Activated T-helper 17 cell treated with anti-CD3 and anti-CD28 coated beads, Interleukin-2, amount 50 U/mL, for 72 hours (primary cell): ENCODE measurements around the gene LY6G5B. TPM values are rescaled to one million over a fixed set of nuclear protein-coding genes. Genes with fewer than 3 reads are reported as not detected.

Experiments
- ATAC-seq: fragments of 150-1000 bp; cut with Tn5 transposase; replicated peaks from 2 replicates; pipeline ENCODE4 v1.10.0; 2021; ENCODE audit warnings: mild to moderate bottlenecking, moderate library complexity
- H3K27ac Mint-ChIP-seq: one replicate; pipeline ENCODE4 v1.8.0; 2022; ENCODE audit warnings: mixed read lengths
- H3K27me3 Mint-ChIP-seq: one replicate; pipeline ENCODE4 v1.8.0; 2022; ENCODE audit warnings: mixed read lengths
- H3K36me3 Mint-ChIP-seq: one replicate; pipeline ENCODE4 v1.8.0; 2022; ENCODE audit warnings: low read depth, mild to moderate bottlenecking, mixed read lengths
- H3K4me1 Mint-ChIP-seq: one replicate; pipeline ENCODE4 v1.8.0; 2022; ENCODE audit warnings: mixed read lengths
- H3K4me3 Mint-ChIP-seq: one replicate; pipeline ENCODE4 v1.8.0; 2022; ENCODE audit warnings: mild to moderate bottlenecking, mixed read lengths
- H3K9me3 Mint-ChIP-seq: one replicate; pipeline ENCODE4 v1.8.0; 2022; ENCODE audit warnings: mixed read lengths
- total RNA-seq, 2 donors: library from RNA; stranded (reverse); gene quantifications; one replicate each; pipeline ENCODE4 v1.2.3, GENCODE V29; 2022

Gene LY6G5B
- 10 to 100 TPM; 25.3 to 28.1 TPM for total RNA-seq

DNA sequence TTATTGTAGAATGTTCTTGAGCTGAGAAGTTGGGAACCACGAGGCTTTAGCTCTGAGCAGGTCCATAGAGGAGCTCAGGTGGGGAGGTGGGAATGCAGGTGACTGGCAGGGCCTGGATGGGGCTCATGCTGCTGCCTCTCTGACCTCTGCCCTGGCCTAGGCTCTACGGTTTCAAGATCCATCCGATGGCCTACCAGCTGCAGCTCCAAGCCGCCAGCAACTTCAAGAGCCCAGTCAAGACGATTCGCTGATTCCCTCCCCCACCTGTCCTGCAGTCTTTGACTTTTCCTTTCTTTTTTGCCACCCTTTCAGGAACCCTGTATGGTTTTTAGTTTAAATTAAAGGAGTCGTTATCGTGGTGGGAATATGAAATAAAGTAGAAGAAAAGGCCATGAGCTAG, at the start of gene LY6G5B:
Gene LY6G5B, plus strand, starts transcription at position 301 of the 400 bp plus-strand sequence. CDS start 975 bp downstream, outside the sequence.
- Mint-ChIP-seq H3K4me3 (no peak within 1 kb of the TSS), H3K27me3 (no peaks in the 10 kb centered on the region), H3K36me3 (peaks cover 92% of the 10 kb centered on the region), H3K27ac (peak within 1 kb of the TSS; percentile 59), H3K4me1 (peaks cover 11% of the 10 kb centered on the region), H3K9me3 (no peaks in the 10 kb centered on the region)
- no peak for ATAC-seq

DNA sequence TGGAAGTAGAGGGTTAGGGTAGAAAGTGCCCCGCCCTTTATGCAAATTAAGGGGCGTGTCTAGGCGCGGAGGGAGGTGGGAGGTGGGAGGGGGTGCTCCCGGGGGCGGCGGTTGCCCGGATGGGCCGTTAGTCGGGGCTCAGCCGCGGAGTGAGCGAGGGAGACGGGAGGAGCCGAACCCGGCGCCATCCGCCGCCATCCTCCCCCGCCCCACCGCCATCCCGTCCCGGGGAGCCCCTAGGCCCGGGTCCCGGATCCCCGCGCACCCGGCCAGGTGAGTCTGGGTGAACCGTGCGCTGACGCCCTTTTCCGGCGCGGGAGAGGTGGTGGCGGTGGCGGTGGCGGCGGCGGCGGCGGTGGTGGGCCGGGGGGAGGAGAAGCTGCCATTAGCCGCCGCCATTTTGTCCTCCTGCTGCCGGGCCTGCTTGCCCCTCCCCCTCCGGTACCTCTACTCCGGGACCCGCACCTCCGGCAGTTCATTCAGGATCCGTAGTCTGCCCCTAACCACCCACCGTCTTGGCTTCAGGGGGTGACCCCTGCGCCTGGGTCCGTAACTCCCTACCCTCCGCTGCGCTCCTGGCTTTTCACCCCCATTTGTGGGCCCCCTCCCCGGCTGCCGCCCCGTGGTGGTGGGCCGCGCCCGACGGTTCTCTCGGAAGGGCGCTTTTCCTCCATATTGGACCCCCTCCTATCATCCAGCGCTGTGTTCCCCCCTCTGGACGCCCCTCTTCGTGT, 49.0 kb upstream of the LY6G5B start, which contains the start of gene PRRC2A:
Gene PRRC2A, plus strand, starts transcription at position 130 of the 734 bp plus-strand sequence. CDS start 2,075 bp downstream, outside the sequence.
- Mint-ChIP-seq H3K27ac (peak within 1 kb of the TSS; percentile 96), H3K36me3 (peaks cover 60% of the 10 kb centered on the region), H3K4me3 (peak within 1 kb of the TSS; percentile 82), H3K4me1 (peaks cover 32% of the 10 kb centered on the region), H3K27me3 (no peaks in the 10 kb centered on the region), H3K9me3 (no peaks in the 10 kb centered on the region)
- peak; percentile 37 for ATAC-seq

DNA sequence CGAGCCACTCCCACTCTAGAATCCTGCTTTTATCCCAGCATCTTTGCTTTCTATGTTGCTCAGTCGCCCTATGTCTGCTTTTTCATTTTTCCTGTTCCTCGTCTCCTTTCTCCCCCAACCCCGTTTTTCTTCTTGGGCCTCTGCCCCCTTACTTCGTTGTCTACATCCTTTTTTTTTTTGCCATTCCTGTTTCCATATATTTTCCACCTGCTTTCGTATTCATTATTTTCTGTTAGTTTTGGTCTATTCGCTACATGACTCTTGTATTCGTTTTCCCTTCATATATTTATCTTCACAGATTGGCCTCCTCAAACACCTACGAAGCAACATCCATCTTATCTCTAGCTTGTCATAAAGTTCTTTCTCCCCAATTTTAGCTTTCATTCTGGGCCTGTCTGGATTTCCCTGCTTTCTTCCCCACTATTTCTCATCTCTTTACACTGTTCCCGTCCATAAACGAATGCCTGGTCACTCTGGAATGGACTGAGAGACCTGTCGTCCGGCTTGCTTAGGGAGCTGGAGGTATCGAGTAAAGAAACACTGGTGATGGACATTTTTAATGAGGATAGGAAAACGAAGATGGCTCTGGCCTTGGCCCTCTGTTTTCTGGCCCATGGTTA, 48.3 kb upstream of the LY6G5B start:
- no peaks in the 10 kb centered on the region for H3K9me3 Mint-ChIP-seq
- peak overlapping the region; percentile 96 for H3K27ac Mint-ChIP-seq
- H3K27me3 Mint-ChIP-seq = no peaks in the 10 kb centered on the region
- peaks cover 30% of the 10 kb centered on the region for H3K4me1 Mint-ChIP-seq
- ATAC-seq = no peak
- peak overlapping the region; percentile 82 for H3K4me3 Mint-ChIP-seq
- H3K36me3 Mint-ChIP-seq = peaks cover 67% of the 10 kb centered on the region

GRCh38 chr6:31621991-31622390, 47.8 kb upstream of the LY6G5B start:
- Mint-ChIP-seq H3K9me3 (no peaks in the 10 kb centered on the region), H3K4me1 (peaks cover 27% of the 10 kb centered on the region), H3K27ac (peak overlapping the region; percentile 96), H3K4me3 (peak overlapping the region; percentile 82), H3K36me3 (peaks cover 73% of the 10 kb centered on the region), H3K27me3 (no peaks in the 10 kb centered on the region)
- no peak for ATAC-seq

DNA sequence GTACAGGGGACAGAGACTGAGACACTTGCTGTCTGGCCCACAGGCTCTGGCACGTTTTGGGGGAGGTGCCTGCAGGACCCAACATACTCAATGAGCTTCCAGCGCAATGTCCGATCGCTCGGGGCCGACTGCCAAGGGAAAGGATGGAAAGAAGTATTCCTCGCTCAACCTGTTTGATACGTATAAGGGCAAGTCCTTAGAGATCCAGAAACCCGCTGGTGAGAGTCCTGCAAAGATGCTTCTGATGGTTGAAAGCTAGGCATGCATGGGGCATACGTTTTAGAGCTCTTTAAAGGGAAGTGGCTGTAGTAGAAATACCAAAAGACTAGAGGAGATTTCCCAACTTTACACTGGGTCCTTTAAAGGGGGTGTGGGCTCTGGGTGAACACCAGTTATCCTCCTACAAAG, 47.1 kb upstream of the LY6G5B start:
- Mint-ChIP-seq H3K27ac (peak overlapping the region; percentile 96), H3K4me3 (peak overlapping the region; percentile 82), H3K9me3 (no peaks in the 10 kb centered on the region), H3K27me3 (no peaks in the 10 kb centered on the region), H3K4me1 (peaks cover 27% of the 10 kb centered on the region), H3K36me3 (peaks cover 80% of the 10 kb centered on the region)
- ATAC-seq = no peak

DNA sequence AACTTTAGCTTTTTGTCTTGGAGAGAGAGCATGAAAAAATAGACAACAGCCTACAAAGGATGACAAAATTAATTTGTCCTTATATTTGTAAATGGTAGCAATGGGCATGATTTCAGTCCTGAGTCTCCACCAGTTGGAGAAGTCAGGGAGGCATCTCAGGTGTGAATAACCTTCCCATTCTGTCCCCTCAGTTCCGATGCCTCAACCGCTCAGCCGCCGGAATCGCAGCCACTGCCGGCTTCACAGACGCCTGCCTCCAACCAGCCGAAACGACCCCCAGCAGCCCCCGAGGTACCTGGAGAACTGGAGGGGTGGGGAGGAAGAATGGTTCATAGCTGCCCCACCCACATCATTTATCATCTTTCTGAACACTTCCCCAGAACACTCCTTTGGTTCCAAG, 45.7 kb upstream of the LY6G5B start:
- H3K27me3 Mint-ChIP-seq = no peaks in the 10 kb centered on the region
- peaks cover 27% of the 10 kb centered on the region for H3K4me1 Mint-ChIP-seq
- H3K4me3 Mint-ChIP-seq = no peak overlapping the region
- peaks cover 93% of the 10 kb centered on the region for H3K36me3 Mint-ChIP-seq
- H3K27ac Mint-ChIP-seq = peak overlapping the region; percentile 22
- ATAC-seq = no peak
- no peaks in the 10 kb centered on the region for H3K9me3 Mint-ChIP-seq

GRCh38 chr6:31626952-31627351, 42.8 kb upstream of the LY6G5B start:
- Mint-ChIP-seq H3K27ac (peak overlapping the region; percentile 73), H3K4me3 (no peak overlapping the region), H3K4me1 (peaks cover 18% of the 10 kb centered on the region), H3K27me3 (no peaks in the 10 kb centered on the region), H3K36me3 (peaks cover 100% of the 10 kb centered on the region), H3K9me3 (no peaks in the 10 kb centered on the region)
- no peak for ATAC-seq

GRCh38 chr6:31627690-31628287, 42.0 kb upstream of the LY6G5B start:
- H3K27me3 Mint-ChIP-seq = no peaks in the 10 kb centered on the region
- H3K27ac Mint-ChIP-seq = peak overlapping the region; percentile 73
- no peaks in the 10 kb centered on the region for H3K9me3 Mint-ChIP-seq
- H3K4me3 Mint-ChIP-seq = no peak overlapping the region
- peaks cover 10% of the 10 kb centered on the region for H3K4me1 Mint-ChIP-seq
- ATAC-seq = no peak
- H3K36me3 Mint-ChIP-seq = peaks cover 100% of the 10 kb centered on the region

DNA sequence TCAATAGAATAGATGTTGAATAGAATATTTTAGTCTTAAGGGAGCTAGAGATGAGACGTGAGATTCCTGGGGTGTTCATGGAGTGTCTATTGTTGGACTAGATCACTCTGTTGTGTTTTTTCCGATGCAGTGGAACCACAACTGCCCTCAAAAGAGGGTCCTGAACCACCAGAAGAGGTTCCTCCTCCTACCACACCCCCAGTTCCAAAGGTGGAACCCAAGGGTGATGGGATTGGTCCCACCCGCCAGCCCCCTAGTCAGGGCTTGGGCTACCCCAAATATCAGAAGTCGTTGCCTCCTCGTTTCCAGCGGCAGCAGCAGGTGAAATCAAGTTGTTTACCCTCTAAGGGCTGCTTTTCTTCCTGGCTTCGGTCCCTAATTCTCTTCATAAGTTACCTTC, 40.8 kb upstream of the LY6G5B start:
- peaks cover 7% of the 10 kb centered on the region for H3K4me1 Mint-ChIP-seq
- H3K36me3 Mint-ChIP-seq = peaks cover 100% of the 10 kb centered on the region
- no peaks in the 10 kb centered on the region for H3K27me3 Mint-ChIP-seq
- H3K9me3 Mint-ChIP-seq = no peaks in the 10 kb centered on the region
- peak overlapping the region; percentile 73 for H3K27ac Mint-ChIP-seq
- H3K4me3 Mint-ChIP-seq = no peak overlapping the region
- no peak for ATAC-seq

DNA sequence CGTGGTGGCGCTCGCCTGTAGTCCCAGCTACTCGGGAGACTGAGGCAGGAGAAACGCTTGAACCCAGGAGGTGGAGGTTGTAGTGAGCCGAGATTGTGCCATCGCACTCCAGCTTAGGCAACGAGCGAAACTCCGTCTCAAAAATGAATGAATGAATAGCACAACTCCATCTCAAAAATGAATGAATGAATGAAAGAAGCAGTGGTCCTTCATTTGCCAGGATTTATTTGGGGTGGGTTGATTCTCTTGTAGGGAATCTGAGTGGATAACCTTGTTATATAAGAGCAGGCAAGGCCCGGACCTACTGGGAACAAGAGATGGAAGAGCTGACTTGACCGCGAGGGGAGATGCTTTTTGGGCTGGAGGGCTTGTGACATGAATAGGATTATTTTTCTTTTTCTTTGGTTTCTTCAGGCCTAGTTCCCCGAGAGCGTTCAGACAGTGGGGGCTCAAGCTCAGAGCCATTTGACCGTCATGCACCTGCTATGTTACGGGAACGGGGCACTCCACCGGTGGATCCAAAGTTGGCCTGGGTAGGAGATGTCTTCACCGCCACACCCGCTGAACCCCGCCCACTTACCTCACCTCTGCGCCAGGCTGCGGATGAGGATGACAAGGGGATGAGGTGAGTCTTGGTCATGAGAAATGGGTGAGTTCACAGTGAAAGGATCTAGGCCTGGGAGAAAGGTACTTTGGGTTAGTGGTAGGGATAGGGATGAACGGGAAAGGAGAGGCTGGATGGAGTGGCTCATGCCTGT, 39.4 kb upstream of the LY6G5B start:
- Mint-ChIP-seq H3K4me1 (peaks cover 9% of the 10 kb centered on the region), H3K9me3 (no peaks in the 10 kb centered on the region), H3K27me3 (no peaks in the 10 kb centered on the region), H3K27ac (peak overlapping the region; percentile 30), H3K36me3 (peaks cover 100% of the 10 kb centered on the region), H3K4me3 (no peak overlapping the region)
- ATAC-seq = no peak

DNA sequence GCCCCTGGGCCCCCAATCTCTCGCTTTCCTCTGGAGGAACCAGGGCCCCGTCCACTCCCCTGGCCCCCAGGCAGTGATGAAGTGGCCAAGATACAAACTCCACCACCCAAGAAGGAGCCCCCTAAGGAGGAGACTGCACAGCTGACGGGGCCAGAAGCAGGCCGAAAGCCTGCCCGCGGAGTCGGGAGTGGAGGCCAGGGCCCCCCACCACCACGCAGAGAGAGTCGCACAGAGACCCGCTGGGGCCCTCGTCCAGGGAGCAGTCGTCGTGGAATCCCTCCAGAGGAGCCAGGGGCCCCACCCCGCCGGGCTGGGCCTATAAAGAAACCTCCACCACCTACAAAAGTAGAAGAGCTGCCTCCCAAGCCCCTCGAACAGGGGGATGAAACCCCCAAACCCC, 38.6 kb upstream of the LY6G5B start:
- Mint-ChIP-seq H3K4me1 (peaks cover 4% of the 10 kb centered on the region), H3K36me3 (peaks cover 100% of the 10 kb centered on the region), H3K9me3 (no peaks in the 10 kb centered on the region), H3K27ac (no peak overlapping the region), H3K4me3 (no peak overlapping the region), H3K27me3 (no peaks in the 10 kb centered on the region)
- ATAC-seq = no peak

DNA sequence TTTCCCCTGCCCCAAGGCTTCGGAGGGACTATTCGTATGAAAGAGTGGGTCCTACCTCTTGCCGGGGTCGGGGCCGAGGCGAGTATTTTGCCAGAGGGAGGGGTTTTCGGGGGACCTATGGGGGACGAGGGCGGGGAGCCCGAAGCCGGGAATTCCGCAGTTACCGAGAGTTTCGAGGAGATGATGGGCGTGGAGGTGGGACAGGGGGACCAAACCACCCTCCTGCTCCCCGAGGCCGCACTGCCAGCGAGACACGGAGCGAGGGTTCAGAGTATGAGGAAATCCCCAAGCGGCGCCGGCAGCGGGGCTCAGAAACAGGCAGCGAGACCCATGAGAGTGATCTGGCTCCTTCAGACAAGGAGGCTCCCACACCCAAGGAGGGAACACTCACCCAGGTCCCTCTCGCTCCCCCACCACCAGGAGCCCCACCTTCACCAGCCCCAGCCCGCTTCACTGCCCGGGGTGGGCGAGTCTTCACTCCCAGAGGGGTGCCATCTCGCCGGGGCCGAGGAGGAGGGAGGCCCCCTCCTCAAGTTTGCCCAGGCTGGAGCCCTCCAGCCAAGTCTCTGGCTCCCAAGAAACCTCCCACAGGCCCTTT, 38.0 kb upstream of the LY6G5B start:
- H3K27me3 Mint-ChIP-seq = no peaks in the 10 kb centered on the region
- H3K4me3 Mint-ChIP-seq = no peak overlapping the region
- ATAC-seq = no peak
- peaks cover 100% of the 10 kb centered on the region for H3K36me3 Mint-ChIP-seq
- H3K4me1 Mint-ChIP-seq = peaks cover 4% of the 10 kb centered on the region
- H3K9me3 Mint-ChIP-seq = no peaks in the 10 kb centered on the region
- no peak overlapping the region for H3K27ac Mint-ChIP-seq

- Mint-ChIP-seq H3K4me1 (peaks cover 4% of the 10 kb centered on the region), H3K36me3 (peaks cover 100% of the 10 kb centered on the region), H3K4me3 (no peak overlapping the region), H3K9me3 (no peaks in the 10 kb centered on the region), H3K27me3 (no peaks in the 10 kb centered on the region), H3K27ac (no peak overlapping the region)
- ATAC-seq = no peak
Measured at GRCh38 chr6:31632279-31632946, 37.4 kb upstream of the LY6G5B start.
